A549 (cell line): ENCODE data around the gene IFITM2. TPM values are rescaled to one million over a fixed set of nuclear protein-coding genes. Genes with fewer than 3 reads are reported as not detected.
"Not testable (repeated sequence)": the region's sequence is repeated elsewhere in the genome, so short reads cannot be mapped to it uniquely, and the experiment has no call there.

ENCODE experiments used
- ATAC-seq, 2 experiments: fragments of 200-7000 bp in 1 of 2; fragments of >200 bp in 1 of 2; cut with Nextera tagmentation in 1 of 2; cut with Tn5 transposase in 1 of 2; 3 replicates each; pipeline versions ENCODE4 v1.8.0 to v1.9.1; 2018 to 2020; ENCODE audit warnings: mild to moderate bottlenecking in 1 of 2, moderate library complexity in 1 of 2
- CTCF ChIA-PET: fragments of 300-600 bp; sonication (Branson Sonifier 250); formaldehyde crosslinking; extraction: SDS; loops from one replicate; lab custom pipeline; 2021; ENCODE audit warnings: antibody characterized with exemption, inconsistent platforms; lab: Yijun Ruan, JAX
- POLR2A ChIA-PET: fragments of 350-600 bp; formaldehyde crosslinking; extraction: SDS; loops from one replicate; lab custom pipeline; 2021; ENCODE audit warnings: antibody characterized with exemption, inconsistent platforms; lab: Yijun Ruan, JAX
- DNase-seq, 2 experiments: peaks; one replicate each; pipeline versions ENCODE4 v3.0.0 to v3.0.0-alpha.2; 2011 to 2016; ENCODE audit warnings: low read depth in 1 of 2, low spot score in 1 of 2
- FAIRE-seq: peaks from 2 replicates; lab custom pipeline; 2011; peaks lifted over from hg19 to GRCh38; lab: Jason Lieb, UNC
- H3K27ac ChIP-seq, 2 experiments: fragments of >200 bp; sonication (Bioruptor Twin); formaldehyde crosslinking; 3 replicates each; pipeline ENCODE4 v1.5.1; 2016 to 2017
- H3K4me1 ChIP-seq: fragments of >200 bp; sonication (Bioruptor Twin); formaldehyde crosslinking; 3 replicates; pipeline ENCODE4 v1.6.1; 2016
- H3K4me2 ChIP-seq: fragments of >200 bp; sonication (Bioruptor Twin); formaldehyde crosslinking; 3 replicates; pipeline ENCODE4 v1.6.1; 2016
- H3K4me3 ChIP-seq: fragments of >200 bp; sonication (Bioruptor Twin); formaldehyde crosslinking; 3 replicates; pipeline ENCODE4 v1.5.1; 2016
- H3K9me3 ChIP-seq: fragments of >200 bp; sonication (Bioruptor Twin); formaldehyde crosslinking; 3 replicates; pipeline ENCODE4 v1.6.1; 2016
- BHLHE40 ChIP-seq: IDR thresholded peaks from 2 replicates; pipeline ENCODE4 v1.6.1; 2012; ENCODE audit warnings: low read depth, low read length, inconsistent platforms
- CBX2 ChIP-seq: fragments of 200-600 bp; sonication (generic); IDR thresholded peaks from 2 replicates; pipeline ENCODE4 v1.6.1; 2016; ENCODE audit warnings: low read depth, mild to moderate bottlenecking, borderline replicate concordance
- CBX8 ChIP-seq: fragments of 200-600 bp; sonication (generic); IDR thresholded peaks from 2 replicates; pipeline ENCODE4 v1.6.1; 2016
- EHF ChIP-seq: fragments of 250-450 bp; sonication (Bioruptor Pico); IDR thresholded peaks from 2 replicates; pipeline ENCODE4 v1.5.0; 2020; ENCODE audit warnings: mild to moderate bottlenecking
- ELK1 ChIP-seq: fragments of 150-350 bp; IDR thresholded peaks from 2 replicates; pipeline ENCODE4 v1.6.1; 2014; ENCODE audit warnings: low read depth, mild to moderate bottlenecking, low read length
- HEYL ChIP-seq: fragments of 250-450 bp; sonication (Bioruptor Pico); IDR thresholded peaks from 2 replicates; pipeline ENCODE4 v1.8.0; 2021; ENCODE audit warnings: mild to moderate bottlenecking, moderate library complexity
- HOXA7 ChIP-seq: fragments of 250-450 bp; sonication (Bioruptor Pico); IDR thresholded peaks from 2 replicates; pipeline ENCODE4 v1.5.0; 2020; ENCODE audit warnings: mild to moderate bottlenecking, moderate library complexity
- HOXB13 ChIP-seq: fragments of 250-450 bp; sonication (Bioruptor Pico); IDR thresholded peaks from 2 replicates; pipeline ENCODE4 v1.5.0; 2020; ENCODE audit warnings: low read depth, mild to moderate bottlenecking, moderate library complexity
- JUNB ChIP-seq: fragments of >200 bp; sonication (Bioruptor Twin); formaldehyde crosslinking; IDR thresholded peaks from 2 replicates; pipeline ENCODE4 v1.6.1; 2016
- MAFK ChIP-seq: fragments of 450-650 bp; IDR thresholded peaks from 2 replicates; pipeline ENCODE4 v1.6.1; 2014; ENCODE audit not compliant: partially characterized antibody
- NFE2L2 ChIP-seq: fragments of 150-350 bp; conservative IDR thresholded peaks from 2 replicates; pipeline ENCODE4 v1.6.1; 2014; ENCODE audit warnings: low read length
- NPAS2 ChIP-seq: fragments of 250-450 bp; sonication (Bioruptor Pico); IDR thresholded peaks from 2 replicates; pipeline ENCODE4 v1.8.0; 2022; ENCODE audit warnings: mild to moderate bottlenecking, moderate library complexity, borderline replicate concordance
- NR3C1 ChIP-seq: fragments of >200 bp; sonication (Bioruptor Twin); formaldehyde crosslinking; IDR thresholded peaks from 3 replicates; pipeline ENCODE4 v1.6.1; 2017
- POLR2AphosphoS2 ChIP-seq: conservative IDR thresholded peaks from 2 replicates; pipeline ENCODE4 v1.6.1; 2012; ENCODE audit warnings: low read length, improper control_type of control experiment, inconsistent platforms
- SREBF2 ChIP-seq: fragments of 450-650 bp; IDR thresholded peaks from 2 replicates; pipeline ENCODE4 v1.6.1; 2014; ENCODE audit warnings: mild to moderate bottlenecking, moderate library complexity
- TP53 ChIP-seq: fragments of 250-450 bp; sonication (Bioruptor Pico); IDR thresholded peaks from 2 replicates; pipeline ENCODE4 v1.5.0; 2021; ENCODE audit warnings: mild to moderate bottlenecking, moderate library complexity
- ZC3H11A ChIP-seq: fragments of 450-650 bp; IDR thresholded peaks from 2 replicates; pipeline ENCODE4 v1.6.1; 2014; ENCODE audit warnings: antibody characterized with exemption, mild to moderate bottlenecking
- ZFP36 ChIP-seq: fragments of 450-650 bp; IDR thresholded peaks from 2 replicates; pipeline ENCODE4 v1.6.1; 2014; ENCODE audit warnings: borderline replicate concordance; ENCODE audit not compliant: partially characterized antibody
- ZSCAN20 ChIP-seq: fragments of 250-450 bp; sonication (Bioruptor Pico); IDR thresholded peaks from 2 replicates; pipeline ENCODE4 v1.8.0; 2022; ENCODE audit warnings: mild to moderate bottlenecking, moderate library complexity
- WGBS: methylation state at CpG from one replicate; pipeline ENCODE4 v1.1.6; 2017; ENCODE audit errors: missing lambda C conversion rate; 5-methylcytosine and 5-hydroxymethylcytosine counted together
- polyA plus RNA-seq, 4 experiments: library from polyadenylated mRNA; depleted of rRNA in 3 of 4; stranded (reverse); fragments of >200 nt; fragmentation: RNase III in 1 of 4; extraction: RNeasy Plus Mini Kit Qiagen cat#74134 plus additional on column Dnase treatment in 1 of 4; gene quantifications; 2 replicates in 3 of 4; 3 replicates in 1 of 4; pipeline ENCODE4 v1.2.3, GENCODE V29; 2011 to 2017
- TF ChIP-seq, protein P1 (sequence below): fragments of 250-450 bp; sonication (Bioruptor Pico); IDR thresholded peaks from 2 replicates; pipeline ENCODE4 v1.5.0; 2021; ENCODE audit warnings: mild to moderate bottlenecking, moderate library complexity, borderline replicate concordance
- TF ChIP-seq, protein P2 (sequence below): fragments of 450-650 bp; IDR thresholded peaks from 2 replicates; pipeline ENCODE4 v1.6.1; 2014; ENCODE audit warnings: antibody characterized with exemption
- TF ChIP-seq, protein P3 (sequence below): fragments of >200 bp; sonication (Bioruptor Twin); formaldehyde crosslinking; IDR thresholded peaks from 3 replicates; pipeline ENCODE4 v1.5.1; 2016
- TF ChIP-seq, protein P4 (sequence below): fragments of >200 bp; sonication (Bioruptor Twin); formaldehyde crosslinking; IDR thresholded peaks from 2 replicates; pipeline ENCODE4 v1.6.1; 2016

Gene IFITM2
- polyA plus RNA-seq, 2 of the 4 experiments (the other 2 are of a cell fraction) = 36.4 to 43.6 TPM

DNA sequence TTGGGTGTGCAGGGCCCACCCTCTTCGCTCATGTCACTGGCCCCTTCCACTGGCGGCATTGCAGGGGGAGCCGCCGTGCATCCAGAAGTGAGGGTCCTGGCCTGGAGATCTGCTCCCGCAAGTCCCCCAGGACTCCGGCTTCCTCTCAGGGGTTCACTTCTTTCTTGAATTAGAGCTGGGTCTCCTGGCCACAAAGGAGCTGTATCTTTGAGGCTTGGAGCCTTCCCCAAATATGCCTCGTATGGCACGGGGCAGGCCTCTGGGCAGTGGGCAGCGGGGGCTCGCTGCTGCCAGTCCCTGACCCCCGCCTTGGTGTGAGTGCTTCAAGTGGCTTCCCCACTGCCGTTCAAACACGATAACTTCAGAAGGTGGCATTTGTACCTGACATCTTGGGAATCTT is 20.4 kb downstream of the IFITM2 start:
- H3K4me3 ChIP-seq = no peak overlapping the region
- no peak overlapping the region for H3K4me2 ChIP-seq
- no peak for DNase-seq
- no peaks in the 10 kb centered on the region for H3K9me3 ChIP-seq
- TF ChIP-seq BHLHE40 = no peak
- no peak for TF ChIP-seq EHF (CRISPR knock-in tag)
- TF ChIP-seq ZFP36 = no peak
- no peak for TF ChIP-seq MAFK
- no peak for TF ChIP-seq CBX8
- TF ChIP-seq JUNB = no peak
- TF ChIP-seq, protein P1, sequence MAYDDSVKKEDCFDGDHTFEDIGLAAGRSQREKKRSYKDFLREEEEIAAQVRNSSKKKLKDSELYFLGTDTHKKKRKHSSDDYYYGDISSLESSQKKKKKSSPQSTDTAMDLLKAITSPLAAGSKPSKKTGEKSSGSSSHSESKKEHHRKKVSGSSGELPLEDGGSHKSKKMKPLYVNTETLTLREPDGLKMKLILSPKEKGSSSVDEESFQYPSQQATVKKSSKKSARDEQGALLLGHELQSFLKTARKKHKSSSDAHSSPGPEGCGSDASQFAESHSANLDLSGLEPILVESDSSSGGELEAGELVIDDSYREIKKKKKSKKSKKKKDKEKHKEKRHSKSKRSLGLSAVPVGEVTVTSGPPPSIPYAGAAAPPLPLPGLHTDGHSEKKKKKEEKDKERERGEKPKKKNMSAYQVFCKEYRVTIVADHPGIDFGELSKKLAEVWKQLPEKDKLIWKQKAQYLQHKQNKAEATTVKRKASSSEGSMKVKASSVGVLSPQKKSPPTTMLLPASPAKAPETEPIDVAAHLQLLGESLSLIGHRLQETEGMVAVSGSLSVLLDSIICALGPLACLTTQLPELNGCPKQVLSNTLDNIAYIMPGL (CRISPR knock-in tag) = no peak
- no peak for TF ChIP-seq SREBF2
- peaks cover 9% of the 10 kb centered on the region; the same call in 1 of the 3 replicates for H3K4me1 ChIP-seq
- 87% methylated on average over 13 of the region's 13 CpGs for WGBS
- no peak for FAIRE-seq
- ChIA-PET POLR2A (interaction anchor here (1.3 kb wide), 1 partner anchor 28 kb away, joined by 5 read pairs; no protein-coding TSS in a partner anchor), CTCF (interaction anchor here (1.0 to 1.6 kb wide), 3 partner anchors 11 to 23 kb away, joined by 3 to 5 read pairs (median 4); no protein-coding TSS in a partner anchor)
- no peak overlapping the region for H3K27ac ChIP-seq
- ATAC-seq = no peak

- H3K9me3 ChIP-seq, FAIRE-seq, DNase-seq, ATAC-seq, H3K4me3 ChIP-seq, H3K27ac ChIP-seq, H3K4me1 ChIP-seq, H3K4me2 ChIP-seq: not testable (repeated sequence)
- WGBS = 86% methylated on average over 15 of the region's 15 CpGs
- ChIA-PET POLR2A (interaction anchor here (1.3 kb wide), 1 partner anchor 27 kb away, joined by 5 read pairs; no protein-coding TSS in a partner anchor), CTCF (interaction anchor here (0.9 to 2.8 kb wide), 5 partner anchors 13 to 78 kb away, joined by 3 to 9 read pairs (median 6); no protein-coding TSS in a partner anchor)
Measured at GRCh38 chr11:328516-329100, 21.0 kb downstream of the IFITM2 start.

DNA sequence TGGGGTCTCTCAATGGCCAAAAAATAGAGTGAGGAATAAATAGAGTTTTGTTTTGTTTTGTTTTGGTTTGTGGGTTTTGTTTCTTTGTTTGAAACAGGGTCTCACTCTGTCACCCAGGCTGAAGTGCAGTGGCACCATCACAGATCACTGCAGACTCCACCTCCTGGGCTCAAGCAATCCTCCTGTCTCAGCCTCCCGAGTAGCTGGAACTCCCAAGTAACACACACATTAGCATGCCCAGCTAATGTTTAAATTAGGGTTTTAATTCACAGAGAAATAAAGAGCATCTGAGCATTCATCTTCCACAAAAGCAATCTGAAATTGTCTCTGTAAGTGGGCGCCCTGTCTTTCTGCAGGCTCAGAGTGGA is 22.3 kb downstream of the IFITM2 start:
- Histone ChIP-seq H3K9me3 (no peaks in the 10 kb centered on the region), H3K4me3 (no peak overlapping the region), H3K4me1 (peaks cover 9% of the 10 kb centered on the region; the same call in 1 of the 3 replicates), H3K4me2 (no peak overlapping the region), H3K27ac (no peak overlapping the region)
- ChIA-PET CTCF (interaction anchor here (0.8 to 2.8 kb wide), 11 partner anchors 11 to 79 kb away, joined by 3 to 9 read pairs (median 5); no protein-coding TSS in a partner anchor), POLR2A (interaction anchor here (1.3 kb wide), 1 partner anchor 26 kb away, joined by 5 read pairs; no protein-coding TSS in a partner anchor)
- WGBS = 91% methylated on average over 2 of the region's 2 CpGs
- no peak for FAIRE-seq
- ATAC-seq = no peak
- DNase-seq = no peak
- TF ChIP-seq NFE2L2 = no peak
- no peak for TF ChIP-seq HEYL (CRISPR knock-in tag)
- TF ChIP-seq HOXB13 (CRISPR knock-in tag) = no peak
- TF ChIP-seq MAFK = no peak
- no peak for TF ChIP-seq NR3C1
- TF ChIP-seq NPAS2 (CRISPR knock-in tag) = no peak
- TF ChIP-seq ZFP36 = no peak
- TF ChIP-seq ZSCAN20 (CRISPR knock-in tag) = no peak
- TF ChIP-seq HOXA7 (CRISPR knock-in tag) = no peak
- no peak for TF ChIP-seq POLR2AphosphoS2

GRCh38 chr11:330307-330693 is 22.7 kb downstream of the IFITM2 start:
- ATAC-seq (no peak), FAIRE-seq (no peak), DNase-seq (no peak)
- ChIA-PET CTCF (interaction anchor here (0.8 to 2.8 kb wide), 10 partner anchors 10 to 79 kb away, joined by 3 to 9 read pairs (median 5); no protein-coding TSS in a partner anchor), POLR2A (interaction anchor here (1.3 kb wide), 1 partner anchor 26 kb away, joined by 5 read pairs; no protein-coding TSS in a partner anchor)
- no peak overlapping the region for H3K27ac ChIP-seq
- WGBS = 72% methylated on average over 14 of the region's 14 CpGs
- no peak overlapping the region for H3K4me3 ChIP-seq
- no peak overlapping the region for H3K4me2 ChIP-seq
- peaks cover 9% of the 10 kb centered on the region; the same call in 1 of the 3 replicates for H3K4me1 ChIP-seq
- no peaks in the 10 kb centered on the region for H3K9me3 ChIP-seq
- TF ChIP-seq ZC3H11A (no peak), ELK1 (no peak), CBX8 (no peak), CBX2 (no peak), TP53 (CRISPR knock-in tag) (no peak)
- TF ChIP-seq, protein P2, sequence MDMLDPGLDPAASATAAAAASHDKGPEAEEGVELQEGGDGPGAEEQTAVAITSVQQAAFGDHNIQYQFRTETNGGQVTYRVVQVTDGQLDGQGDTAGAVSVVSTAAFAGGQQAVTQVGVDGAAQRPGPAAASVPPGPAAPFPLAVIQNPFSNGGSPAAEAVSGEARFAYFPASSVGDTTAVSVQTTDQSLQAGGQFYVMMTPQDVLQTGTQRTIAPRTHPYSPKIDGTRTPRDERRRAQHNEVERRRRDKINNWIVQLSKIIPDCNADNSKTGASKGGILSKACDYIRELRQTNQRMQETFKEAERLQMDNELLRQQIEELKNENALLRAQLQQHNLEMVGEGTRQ = no peak
- TF ChIP-seq, protein P3, sequence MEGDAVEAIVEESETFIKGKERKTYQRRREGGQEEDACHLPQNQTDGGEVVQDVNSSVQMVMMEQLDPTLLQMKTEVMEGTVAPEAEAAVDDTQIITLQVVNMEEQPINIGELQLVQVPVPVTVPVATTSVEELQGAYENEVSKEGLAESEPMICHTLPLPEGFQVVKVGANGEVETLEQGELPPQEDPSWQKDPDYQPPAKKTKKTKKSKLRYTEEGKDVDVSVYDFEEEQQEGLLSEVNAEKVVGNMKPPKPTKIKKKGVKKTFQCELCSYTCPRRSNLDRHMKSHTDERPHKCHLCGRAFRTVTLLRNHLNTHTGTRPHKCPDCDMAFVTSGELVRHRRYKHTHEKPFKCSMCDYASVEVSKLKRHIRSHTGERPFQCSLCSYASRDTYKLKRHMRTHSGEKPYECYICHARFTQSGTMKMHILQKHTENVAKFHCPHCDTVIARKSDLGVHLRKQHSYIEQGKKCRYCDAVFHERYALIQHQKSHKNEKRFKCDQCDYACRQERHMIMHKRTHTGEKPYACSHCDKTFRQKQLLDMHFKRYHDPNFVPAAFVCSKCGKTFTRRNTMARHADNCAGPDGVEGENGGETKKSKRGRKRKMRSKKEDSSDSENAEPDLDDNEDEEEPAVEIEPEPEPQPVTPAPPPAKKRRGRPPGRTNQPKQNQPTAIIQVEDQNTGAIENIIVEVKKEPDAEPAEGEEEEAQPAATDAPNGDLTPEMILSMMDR = no peak
- TF ChIP-seq, protein P4, sequence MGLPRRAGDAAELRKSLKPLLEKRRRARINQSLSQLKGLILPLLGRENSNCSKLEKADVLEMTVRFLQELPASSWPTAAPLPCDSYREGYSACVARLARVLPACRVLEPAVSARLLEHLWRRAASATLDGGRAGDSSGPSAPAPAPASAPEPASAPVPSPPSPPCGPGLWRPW = no peak
